AG10803 (cell line): ENCODE data around the gene NCKAP5.
A peak's percentile ranks its signal among the peaks of the same experiment; 100 is the strongest.

Experiments
- DNase-seq: peaks from one replicate; pipeline ENCODE4 v3.0.0; 2010; ENCODE audit warnings: low read depth
- H3K4me3 ChIP-seq: 2 replicates; pipeline ENCODE4 v1.5.1; 2011; ENCODE audit warnings: mild to moderate bottlenecking, low read length, control low read depth
- CTCF ChIP-seq: conservative IDR thresholded peaks from 2 replicates; pipeline ENCODE4 v1.5.1; 2011; ENCODE audit warnings: mild to moderate bottlenecking, low read length, control low read depth, inconsistent platforms

NCKAP5 gene

GRCh38 chr2:133241224-133241571 lies 327.1 kb downstream of the NCKAP5 start:
- no peak for TF ChIP-seq CTCF
- H3K4me3 ChIP-seq, result peak overlapping the region; percentile 50
- peak; percentile 75 for DNase-seq

GRCh38 chr2:133240491-133241223 lies 327.6 kb downstream of the NCKAP5 start:
- peak overlapping the region; percentile 50 for H3K4me3 ChIP-seq
- peak; percentile 32 for DNase-seq
- TF ChIP-seq CTCF, result no peak

- TF ChIP-seq CTCF, result no peak
- no peak for DNase-seq
- no peak overlapping the region for H3K4me3 ChIP-seq
Observed at GRCh38 chr2:133235968-133236367, 332.3 kb downstream of the NCKAP5 start.

- H3K4me3 ChIP-seq, result no peak overlapping the region
- no peak for DNase-seq
- TF ChIP-seq CTCF, result no peak
Observed at GRCh38 chr2:133232556-133232955, 335.7 kb downstream of the NCKAP5 start.

GRCh38 chr2:133231264-133231663 lies 337.0 kb downstream of the NCKAP5 start:
- DNase-seq, result no peak
- H3K4me3 ChIP-seq, result no peak overlapping the region
- TF ChIP-seq CTCF, result no peak

- no peak for TF ChIP-seq CTCF
- DNase-seq, result no peak
- H3K4me3 ChIP-seq, result no peak overlapping the region
Observed at GRCh38 chr2:133229974-133230373, 338.3 kb downstream of the NCKAP5 start.

GRCh38 chr2:133223226-133223625 lies 345.0 kb downstream of the NCKAP5 start:
- TF ChIP-seq CTCF, result no peak
- no peak overlapping the region for H3K4me3 ChIP-seq
- no peak for DNase-seq
